Activated CD8-positive, alpha-beta memory T cell treated with anti-CD3 and anti-CD28 coated beads, Interleukin-2, amount 50 U/mL, for 24 hours (primary cell): ENCODE measurements around the gene HAUS7.

Source experiments
- DNase-seq: peaks from one replicate; pipeline ENCODE4 v3.0.0-alpha.2; 2020; ENCODE audit errors: extremely low read depth

The HAUS7 gene

DNA sequence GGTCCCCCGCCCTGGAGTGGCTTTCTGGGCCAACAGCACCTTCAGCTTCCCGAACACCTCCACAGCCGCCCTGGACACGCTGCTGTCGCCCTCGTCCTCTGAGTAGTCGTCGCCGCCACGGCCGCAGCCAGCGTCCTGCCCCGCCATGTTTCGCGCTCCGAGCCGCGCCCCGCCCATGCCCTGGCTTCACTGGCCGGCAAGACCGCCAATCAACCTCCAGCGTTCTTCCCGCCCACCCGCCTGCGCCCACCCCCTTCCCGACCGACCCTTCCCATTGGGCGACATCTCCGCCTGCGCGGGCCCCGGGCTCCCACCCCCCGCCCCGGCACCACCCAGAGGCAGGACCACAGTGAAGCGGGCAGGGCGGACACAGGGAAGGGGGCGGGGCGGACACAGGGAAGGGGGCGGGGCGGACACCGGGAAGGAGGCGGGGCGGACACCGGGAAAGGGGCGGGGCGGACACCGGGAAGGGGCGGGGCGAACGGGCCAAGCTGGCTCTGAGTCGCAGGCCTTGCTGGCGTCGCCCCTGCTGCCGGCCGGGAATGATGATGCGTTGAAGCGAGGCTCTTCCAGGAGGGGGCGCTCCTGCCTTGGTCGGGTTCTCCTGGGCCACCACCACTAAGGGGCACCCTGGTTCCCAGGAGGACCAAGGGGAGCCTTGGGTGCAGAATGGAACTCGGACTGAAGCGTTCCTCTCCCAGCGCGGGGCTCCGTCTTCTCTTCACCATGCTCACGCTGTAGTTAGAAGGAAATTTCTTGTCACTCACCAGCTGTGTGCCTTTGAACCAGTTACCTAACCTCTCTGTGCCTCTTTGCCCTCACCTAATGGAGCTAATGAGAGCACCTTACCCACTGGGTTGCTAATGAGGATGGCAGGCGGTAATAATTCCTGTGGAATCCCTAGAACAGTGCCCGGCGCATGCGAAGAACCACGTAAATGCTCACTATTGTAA, at the start of gene HAUS7:
HAUS7 (minus strand) TSS at position 166 of the 953 bp plus-strand sequence; CDS start at position 147, 19 bp downstream.
- peak; percentile 49 for DNase-seq

DNA sequence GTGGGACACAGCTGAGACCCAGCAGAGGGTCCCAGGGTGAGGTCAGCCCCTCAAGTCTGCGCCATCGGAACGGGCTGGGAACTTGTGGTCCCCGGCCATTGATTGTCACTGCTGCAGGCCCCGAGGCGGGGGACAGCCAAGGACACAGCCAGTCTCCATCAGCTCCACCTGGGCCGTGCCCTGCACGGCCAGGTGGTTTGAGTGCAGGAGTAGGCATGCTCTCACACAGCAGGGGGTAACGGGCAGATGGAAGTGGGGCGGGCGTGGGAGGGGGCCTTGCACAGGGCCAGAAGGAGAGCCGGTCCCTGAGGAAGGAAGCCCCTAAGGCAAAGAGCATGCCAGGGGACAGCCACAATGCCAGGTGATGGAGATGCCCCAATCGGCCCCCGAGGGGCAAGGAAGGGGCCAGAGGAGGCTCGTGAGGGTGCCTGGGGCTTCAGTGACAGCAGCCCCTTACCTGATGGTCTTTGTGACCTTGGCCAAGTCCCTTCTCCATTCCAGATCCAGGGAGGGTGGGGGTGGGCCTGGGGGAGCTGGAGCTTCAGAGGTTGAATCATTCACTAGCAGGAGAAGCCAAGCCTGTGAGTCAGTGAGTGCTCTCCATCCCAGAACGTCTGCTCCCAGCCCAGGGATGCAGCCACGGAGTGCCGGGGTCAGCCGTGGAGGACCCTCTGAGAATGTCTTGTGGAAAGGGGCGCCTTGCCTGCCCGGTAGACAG, 49.4 kb upstream of the HAUS7 start:
- no peak for DNase-seq

GRCh38 chrX:153517946-153518834, 47.8 kb upstream of the HAUS7 start:
- no peak for DNase-seq

- DNase-seq, result no peak
Observed at GRCh38 chrX:153517423-153517822, 47.0 kb upstream of the HAUS7 start, which contains the start of gene ATP2B3. TSS of gene ATP2B3 (plus strand) at chrX:153517642. CDS start at chrX:153536248, 18,606 bp downstream.

DNA sequence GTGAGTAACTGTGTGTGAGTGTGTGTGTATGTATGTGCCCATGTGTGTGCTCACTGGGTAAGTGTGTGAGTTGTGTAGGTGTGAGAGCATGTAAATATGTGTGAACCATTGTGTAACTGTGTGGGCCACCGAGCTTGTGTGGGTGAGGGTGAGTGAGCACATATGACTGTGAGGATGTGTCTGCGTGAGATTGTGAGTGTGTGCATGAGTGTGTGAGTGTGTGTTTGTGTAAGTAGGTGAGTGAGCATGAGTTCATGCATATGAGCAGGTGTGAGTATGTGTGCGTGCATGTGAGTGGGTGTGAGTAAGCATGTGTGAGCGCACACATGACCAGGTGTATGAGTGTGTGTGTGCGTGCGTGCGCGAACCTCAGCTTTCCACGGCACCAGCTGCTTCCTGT, 45.7 kb upstream of the HAUS7 start:
- DNase-seq, result no peak

GRCh38 chrX:153515435-153515834, 45.1 kb upstream of the HAUS7 start:
- no peak for DNase-seq

DNA sequence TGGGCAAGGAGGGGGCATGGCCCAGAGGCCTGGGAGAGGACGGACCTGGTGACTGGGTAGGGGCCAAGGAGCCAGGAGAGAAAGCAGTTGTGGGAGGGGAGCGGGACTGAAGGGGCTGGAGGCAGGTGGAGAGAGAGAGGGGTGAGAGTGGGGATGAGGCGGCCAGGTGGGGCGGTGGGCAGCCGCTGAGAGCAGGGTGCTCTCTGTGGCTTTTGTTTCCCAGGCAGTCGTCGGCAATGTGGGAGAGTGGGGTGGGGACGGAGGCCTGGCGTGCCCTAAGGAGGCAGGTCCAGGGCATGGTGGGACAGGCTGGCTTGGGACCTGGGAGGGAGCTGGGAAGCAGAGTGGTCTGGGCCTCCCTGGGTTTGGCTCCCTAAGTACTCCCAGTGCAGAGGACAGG, 43.9 kb upstream of the HAUS7 start:
- DNase-seq, result no peak

DNA sequence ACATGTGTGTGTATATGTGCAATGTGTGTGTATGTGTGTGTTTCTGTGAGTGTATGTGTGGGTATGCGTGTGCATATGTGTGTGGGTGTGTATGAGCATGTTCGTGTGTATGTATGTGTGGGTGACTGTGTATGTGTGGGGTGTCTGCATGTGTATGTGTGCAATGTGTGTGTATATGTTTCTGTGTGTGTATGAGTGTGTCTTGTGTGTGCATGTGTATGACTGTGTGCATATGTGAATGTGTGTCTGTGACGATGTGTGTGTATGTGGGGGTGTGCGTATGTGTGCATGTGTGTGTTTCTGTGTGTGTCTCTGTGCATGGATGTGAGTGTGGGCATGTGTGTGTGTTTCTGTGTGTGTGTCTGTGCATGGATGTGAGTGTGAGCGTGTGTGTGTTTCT, 42.9 kb upstream of the HAUS7 start:
- DNase-seq, result no peak

- DNase-seq, result no peak
Observed at GRCh38 chrX:153512501-153512893, 42.1 kb upstream of the HAUS7 start.

DNA sequence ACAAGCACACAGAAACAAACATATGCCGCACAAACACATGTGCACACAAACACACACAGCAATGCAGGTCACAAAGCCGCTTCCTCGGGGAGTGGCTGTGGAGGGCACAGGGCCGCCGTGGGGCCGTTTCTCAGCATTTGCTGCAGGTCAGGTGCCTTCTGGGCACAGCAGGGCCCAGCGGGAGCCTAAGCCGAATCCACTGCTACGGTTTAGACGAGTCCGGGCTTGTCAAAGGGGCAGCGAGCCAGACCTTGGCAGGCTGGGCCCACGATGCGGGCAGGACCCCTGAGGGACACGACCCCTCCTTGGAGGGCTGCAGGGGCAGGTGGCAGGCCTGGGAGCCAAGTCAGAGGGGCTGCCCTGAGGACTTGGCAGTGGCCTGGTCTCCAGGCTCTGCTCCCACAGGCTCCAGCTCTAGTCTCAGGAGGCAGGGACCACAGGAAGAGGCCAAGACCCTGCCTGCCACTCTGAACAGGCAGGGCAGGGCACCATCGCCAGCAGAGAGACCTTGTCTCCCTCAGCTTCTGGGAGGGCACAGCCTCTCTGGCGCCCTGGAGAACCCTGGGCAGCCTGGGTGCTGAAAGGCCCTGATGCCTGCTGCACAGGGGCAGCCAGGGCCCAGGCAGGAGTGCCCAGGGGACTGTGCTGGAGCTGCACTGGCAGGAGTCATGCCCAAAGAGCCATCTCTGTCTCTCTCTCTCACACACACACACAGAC, 41.6 kb upstream of the HAUS7 start:
- DNase-seq, result no peak

GRCh38 chrX:153510383-153510782, 40.0 kb upstream of the HAUS7 start:
- no peak for DNase-seq

DNA sequence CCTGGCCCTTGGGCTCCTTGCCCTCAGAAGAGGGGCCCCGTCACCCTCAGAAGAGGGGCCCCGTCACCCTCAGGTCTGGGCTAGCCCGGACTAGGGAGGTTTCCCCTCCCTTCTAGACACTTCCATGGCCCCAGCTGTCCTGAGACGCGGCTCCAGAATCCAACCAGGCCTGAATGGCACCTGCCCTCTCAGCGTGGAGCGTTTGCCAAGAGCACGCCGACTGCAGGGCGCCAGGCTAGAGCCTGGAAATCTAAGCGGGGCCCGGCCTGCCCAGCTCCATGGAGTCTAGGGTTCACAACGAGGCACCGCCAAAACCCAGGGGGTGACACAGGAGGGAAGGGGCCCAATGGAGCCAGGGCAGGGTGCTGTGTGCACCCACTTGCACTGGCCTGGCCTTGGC, 39.2 kb upstream of the HAUS7 start:
- no peak for DNase-seq

DNA sequence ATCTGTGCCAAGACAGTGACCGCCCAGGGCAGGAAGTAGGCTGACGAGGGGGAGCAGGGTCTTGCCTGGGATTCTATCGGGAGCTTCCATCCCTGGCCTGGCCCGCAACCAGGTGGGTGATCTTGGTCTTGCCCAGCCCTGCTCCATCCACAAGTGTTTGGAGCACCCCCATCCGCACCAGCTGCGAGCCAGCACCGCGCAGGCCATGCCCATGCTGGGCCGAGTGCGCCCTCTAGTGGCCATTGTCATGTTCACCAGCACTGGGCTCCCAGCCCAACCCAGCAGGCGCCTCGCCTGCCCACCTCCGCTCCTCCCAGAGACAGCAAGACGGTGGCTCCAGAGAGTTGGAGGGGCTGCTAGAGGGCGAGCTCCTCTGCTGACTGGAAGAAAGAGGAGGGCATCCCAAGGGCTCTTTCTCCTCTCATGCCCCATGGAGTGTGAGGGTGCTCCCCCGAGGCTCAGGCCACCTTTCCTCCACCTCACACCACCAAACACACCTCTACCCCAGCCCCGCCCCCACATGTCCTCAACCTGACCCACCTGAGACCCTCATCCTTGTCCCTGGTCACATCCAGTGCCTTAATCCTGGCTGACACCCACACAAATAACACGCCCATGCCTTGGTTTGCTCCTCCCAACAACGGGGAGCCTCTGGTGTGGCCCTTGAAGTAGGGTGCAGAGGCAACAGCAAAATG, 37.3 kb upstream of the HAUS7 start:
- peak; percentile 49 for DNase-seq

DNA sequence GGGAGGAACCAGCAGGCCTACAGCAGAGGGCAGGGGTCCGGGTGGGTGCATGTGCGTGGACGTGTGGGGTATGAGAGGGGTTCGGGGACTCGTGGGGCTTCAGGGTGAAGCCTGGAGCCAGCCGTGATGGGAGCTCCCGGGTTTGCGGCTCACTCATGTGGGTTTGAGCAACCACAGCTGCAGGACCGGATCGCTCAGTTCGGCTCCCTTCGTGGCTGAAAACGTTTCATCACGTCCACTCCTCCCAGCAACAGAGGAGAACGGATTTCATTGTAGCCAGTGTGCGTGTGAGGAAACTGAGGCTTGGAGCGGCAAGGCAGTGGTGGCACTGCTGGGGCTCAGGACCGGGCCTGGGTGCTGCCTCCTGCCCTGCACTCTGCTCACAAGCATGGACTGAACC, 35.0 kb upstream of the HAUS7 start:
- no peak for DNase-seq

DNA sequence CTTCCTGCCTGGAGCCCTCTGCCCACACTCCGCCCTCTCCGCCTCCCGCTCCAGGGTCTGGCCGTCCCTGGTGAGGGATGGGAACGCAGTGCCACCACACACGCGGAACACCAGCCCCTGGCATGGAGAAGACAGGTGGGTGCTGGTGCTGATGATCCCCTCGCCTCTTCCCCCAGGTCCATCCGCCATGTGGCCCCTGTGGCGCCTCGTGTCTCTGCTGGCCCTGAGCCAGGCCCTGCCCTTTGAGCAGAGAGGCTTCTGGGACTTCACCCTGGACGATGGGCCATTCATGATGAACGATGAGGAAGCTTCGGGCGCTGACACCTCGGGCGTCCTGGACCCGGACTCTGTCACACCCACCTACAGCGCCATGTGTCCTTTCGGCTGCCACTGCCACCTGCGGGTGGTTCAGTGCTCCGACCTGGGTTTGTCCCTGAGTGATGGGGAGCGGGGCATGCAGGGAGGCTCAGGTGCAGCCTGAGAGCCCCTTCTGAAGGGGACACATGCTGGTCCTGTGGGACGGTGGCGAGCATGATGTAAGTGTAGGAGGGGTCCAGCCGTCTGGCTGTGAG, 34.2 kb upstream of the HAUS7 start:
- no peak for DNase-seq

GRCh38 chrX:153502796-153503195, 32.4 kb upstream of the HAUS7 start:
- no peak for DNase-seq

DNA sequence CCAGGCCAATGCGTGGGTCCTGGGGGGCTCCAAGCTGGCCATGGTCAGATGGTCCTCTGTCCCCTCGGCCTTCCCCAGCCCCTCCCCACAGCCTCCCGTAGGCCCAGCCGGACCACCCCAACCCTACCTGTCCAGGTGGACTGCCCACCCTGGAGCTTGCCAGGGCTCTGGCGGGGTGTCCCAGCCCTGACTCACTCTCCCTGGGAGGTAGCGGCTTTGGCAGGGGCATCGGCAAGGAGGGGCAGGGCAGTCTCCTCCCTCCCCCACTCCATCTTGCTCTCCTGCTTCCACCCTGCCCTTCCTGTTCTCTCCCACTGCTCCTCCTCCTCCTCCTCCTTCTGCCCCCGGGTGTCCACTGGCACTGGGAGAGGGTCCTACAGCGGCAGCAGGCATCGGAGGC, 31.8 kb upstream of the HAUS7 start:
- no peak for DNase-seq

GRCh38 chrX:153501530-153501929, 31.2 kb upstream of the HAUS7 start:
- DNase-seq, result no peak

DNA sequence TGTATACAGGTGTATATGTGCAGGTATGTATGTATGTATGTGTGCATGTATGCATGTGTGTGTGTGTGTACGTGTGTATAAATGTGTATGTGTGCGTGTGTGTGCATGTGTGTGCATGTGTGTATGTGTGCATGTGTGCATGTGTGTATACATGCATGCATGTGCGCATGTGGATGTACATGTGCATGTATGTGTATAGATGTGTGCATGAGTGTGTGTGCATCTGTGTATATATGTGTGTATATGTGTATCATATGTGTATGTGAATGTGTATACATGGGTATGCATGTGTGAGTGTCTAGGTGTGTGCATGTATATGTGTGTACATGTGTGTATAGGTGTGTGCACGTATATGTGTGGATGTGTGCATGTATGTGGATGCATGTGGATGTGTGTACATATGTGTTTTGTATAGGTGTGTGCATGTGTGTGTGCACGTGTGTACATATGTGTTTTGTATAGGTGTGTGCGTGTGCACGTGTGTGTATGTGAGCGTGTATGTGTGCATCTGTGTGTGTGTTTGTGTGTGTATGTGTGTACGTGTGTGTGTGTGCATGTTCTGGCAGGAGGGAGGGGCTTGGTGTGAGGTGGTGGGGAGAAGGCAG, 30.4 kb upstream of the HAUS7 start:
- no peak for DNase-seq

GRCh38 chrX:153499876-153500275, 29.5 kb upstream of the HAUS7 start:
- DNase-seq, result no peak
